Activated CD8-positive, alpha-beta memory T cell treated with anti-CD3 and anti-CD28 coated beads for 1 hour (primary cell): Measurements from ENCODE around the gene OR5A1.
"Not testable (repeated sequence)": the region's sequence is repeated elsewhere in the genome, so short reads cannot be mapped to it uniquely, and the experiment has no call there.

Experiments used
- DNase-seq, 2 donors: peaks; one replicate each; pipeline ENCODE4 v3.0.0-alpha.2; 2020; ENCODE audit warnings: low read depth in 1 of 2; ENCODE audit errors: extremely low read depth in 1 of 2

Gene OR5A1

GRCh38 chr11:59436169-59436568 is at the start of gene OR5A1:
OR5A1 (plus strand) TSS chr11:59436469; CDS start chr11:59443169, 6,700 bp downstream.
- DNase-seq = no peak

GRCh38 chr11:59394186-59394585 is 42.1 kb upstream of the OR5A1 start:
- DNase-seq = no peak

GRCh38 chr11:59400461-59401261 is 35.6 kb upstream of the OR5A1 start:
- DNase-seq = no peak

GRCh38 chr11:59401262-59401552 is 35.1 kb upstream of the OR5A1 start:
- DNase-seq = no peak

GRCh38 chr11:59403546-59403945 is 32.7 kb upstream of the OR5A1 start:
- no peak for DNase-seq

- DNase-seq = no peak
Measured at GRCh38 chr11:59413646-59414045, 22.6 kb upstream of the OR5A1 start.

GRCh38 chr11:59415111-59415510 is 21.2 kb upstream of the OR5A1 start:
- no peak for DNase-seq

GRCh38 chr11:59416613-59417012 is 19.7 kb upstream of the OR5A1 start:
- no peak for DNase-seq

- no peak for DNase-seq
Measured at GRCh38 chr11:59417023-59417422, 19.2 kb upstream of the OR5A1 start.

GRCh38 chr11:59418156-59418555 is 18.1 kb upstream of the OR5A1 start:
- DNase-seq = no peak

- no peak for DNase-seq
Measured at GRCh38 chr11:59423835-59424234, 12.4 kb upstream of the OR5A1 start.

- DNase-seq = no peak
Measured at GRCh38 chr11:59425131-59425530, 11.1 kb upstream of the OR5A1 start.

GRCh38 chr11:59426361-59427067 is 9.8 kb upstream of the OR5A1 start, which contains the start of gene OR5A2:
OR5A2 (minus strand) TSS chr11:59426413; CDS start chr11:59422953, 3,460 bp downstream.
- DNase-seq = no peak

GRCh38 chr11:59427068-59427382 is 9.2 kb upstream of the OR5A1 start:
- DNase-seq = no peak

- no peak for DNase-seq
Measured at GRCh38 chr11:59429924-59430516, 6.2 kb upstream of the OR5A1 start.

GRCh38 chr11:59437770-59438169 is 1.5 kb downstream of the OR5A1 start:
- DNase-seq = no peak

- DNase-seq = not testable (repeated sequence)
Measured at GRCh38 chr11:59445624-59446023, 9.4 kb downstream of the OR5A1 start.

- no peak for DNase-seq
Measured at GRCh38 chr11:59448484-59448883, 12.2 kb downstream of the OR5A1 start.

GRCh38 chr11:59456661-59457060 is 20.4 kb downstream of the OR5A1 start, which contains the start of gene OR4D6:
OR4D6 (plus strand) TSS chr11:59456961; CDS start chr11:59456961, 0 bp downstream.
- no peak for DNase-seq

- no peak for DNase-seq
Measured at GRCh38 chr11:59459916-59460315, 23.6 kb downstream of the OR5A1 start.

- no peak for DNase-seq
Measured at GRCh38 chr11:59463190-59463641, 26.9 kb downstream of the OR5A1 start.

GRCh38 chr11:59473015-59473414 is 36.7 kb downstream of the OR5A1 start, which contains the start of gene OR4D10:
OR4D10 (plus strand) TSS chr11:59473315; CDS start chr11:59477430, 4,115 bp downstream.
- DNase-seq = no peak
